ENCODE measurements around the gene ANXA3.

The ANXA3 gene

DNA sequence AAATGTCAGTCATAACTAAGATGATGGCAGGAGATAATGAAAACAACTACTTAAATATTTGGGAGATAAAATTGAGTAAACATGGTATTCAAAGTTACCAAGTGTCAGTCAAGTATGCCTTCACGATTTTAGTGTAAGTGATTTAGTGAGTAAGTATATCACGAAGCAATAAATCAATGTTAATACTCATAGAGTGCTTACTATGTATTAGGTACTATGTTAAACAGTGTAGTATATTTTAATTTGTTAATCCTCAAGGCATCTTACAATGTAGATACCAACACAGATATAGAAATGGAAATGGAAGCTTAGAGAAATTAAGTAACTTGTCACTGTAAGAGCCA is 59.6 kb downstream of the ANXA3 start:
- no peak for DNase-seq (ENCODE audit: low read depth in 2 of 2)

DNA sequence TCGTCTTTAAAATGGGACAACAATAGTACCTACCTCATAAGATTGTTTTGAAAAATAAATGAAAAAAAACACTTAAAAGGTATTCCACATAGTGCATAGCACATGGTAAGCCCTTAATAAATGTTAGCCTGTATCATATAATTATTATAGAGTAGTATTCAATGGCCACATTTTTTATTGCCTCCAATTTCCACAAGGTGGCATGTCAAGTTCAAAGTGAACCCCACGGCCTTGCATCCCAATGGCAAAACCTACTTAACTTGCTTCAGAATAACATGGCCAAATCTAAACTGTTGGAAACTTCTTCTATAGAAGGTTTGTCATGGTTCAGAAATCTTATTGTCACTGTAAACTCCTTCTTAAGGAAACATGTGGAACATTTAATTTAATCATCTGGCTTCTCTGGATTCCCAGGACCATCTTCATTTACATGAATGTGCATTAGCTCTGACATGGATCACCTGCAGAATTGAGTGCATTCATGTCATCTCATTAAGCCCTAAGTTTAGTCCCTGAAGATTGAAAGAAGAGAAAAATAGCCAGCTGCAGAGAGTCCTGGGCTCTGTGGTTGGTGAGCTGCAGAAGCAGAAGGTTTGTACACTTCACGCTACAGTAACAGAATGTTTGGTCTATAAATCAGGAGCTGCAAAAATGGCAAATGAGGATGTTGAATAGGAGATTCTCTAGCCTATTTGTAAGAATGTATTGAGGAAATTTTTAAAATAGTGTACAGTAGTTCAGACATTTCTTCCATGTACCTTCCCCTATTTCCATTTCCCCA is 61.0 kb downstream of the ANXA3 start:
- no peak for DNase-seq (ENCODE audit: low read depth in 2 of 2)

- DNase-seq (ENCODE audit: low read depth in 2 of 2), result no peak
These were observed 62.2 kb downstream of the ANXA3 start for GRCh38 chr4:78613522-78614321.

- no peak for DNase-seq (ENCODE audit: low read depth in 2 of 2)
These were observed 64.5 kb downstream of the ANXA3 start for GRCh38 chr4:78616046-78616498.

DNA sequence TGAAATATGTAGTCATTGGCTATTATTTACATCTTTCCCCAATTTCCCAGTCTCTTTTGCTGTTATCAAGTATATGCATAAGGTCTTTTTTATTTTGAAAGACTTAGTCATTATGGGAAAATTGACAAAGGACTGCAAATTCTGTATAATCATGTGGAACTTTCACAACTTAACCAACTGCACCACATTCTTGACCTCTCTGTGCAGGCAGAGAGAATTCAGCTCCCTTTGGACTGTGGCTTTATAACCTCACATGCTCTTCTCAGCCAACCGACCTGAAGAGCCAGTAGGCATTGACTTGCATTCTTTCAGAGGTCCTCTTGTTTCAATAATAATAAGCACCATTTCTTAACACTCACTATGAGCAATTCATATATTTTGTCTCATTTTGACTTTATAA is 66.9 kb downstream of the ANXA3 start:
- DNase-seq (ENCODE audit: low read depth in 2 of 2), result no peak

- DNase-seq (ENCODE audit: low read depth in 2 of 2), result no peak
These were observed 69.8 kb downstream of the ANXA3 start for GRCh38 chr4:78621395-78621794.

- no peak for DNase-seq (ENCODE audit: low read depth in 2 of 2)
These were observed 70.8 kb downstream of the ANXA3 start for GRCh38 chr4:78622253-78622979.

- DNase-seq (ENCODE audit: low read depth in 2 of 2), result no peak
These were observed 72.5 kb downstream of the ANXA3 start for GRCh38 chr4:78624048-78624447.

- no peak for DNase-seq (ENCODE audit: low read depth in 2 of 2)
These were observed 73.5 kb downstream of the ANXA3 start for GRCh38 chr4:78625073-78625472.

DNA sequence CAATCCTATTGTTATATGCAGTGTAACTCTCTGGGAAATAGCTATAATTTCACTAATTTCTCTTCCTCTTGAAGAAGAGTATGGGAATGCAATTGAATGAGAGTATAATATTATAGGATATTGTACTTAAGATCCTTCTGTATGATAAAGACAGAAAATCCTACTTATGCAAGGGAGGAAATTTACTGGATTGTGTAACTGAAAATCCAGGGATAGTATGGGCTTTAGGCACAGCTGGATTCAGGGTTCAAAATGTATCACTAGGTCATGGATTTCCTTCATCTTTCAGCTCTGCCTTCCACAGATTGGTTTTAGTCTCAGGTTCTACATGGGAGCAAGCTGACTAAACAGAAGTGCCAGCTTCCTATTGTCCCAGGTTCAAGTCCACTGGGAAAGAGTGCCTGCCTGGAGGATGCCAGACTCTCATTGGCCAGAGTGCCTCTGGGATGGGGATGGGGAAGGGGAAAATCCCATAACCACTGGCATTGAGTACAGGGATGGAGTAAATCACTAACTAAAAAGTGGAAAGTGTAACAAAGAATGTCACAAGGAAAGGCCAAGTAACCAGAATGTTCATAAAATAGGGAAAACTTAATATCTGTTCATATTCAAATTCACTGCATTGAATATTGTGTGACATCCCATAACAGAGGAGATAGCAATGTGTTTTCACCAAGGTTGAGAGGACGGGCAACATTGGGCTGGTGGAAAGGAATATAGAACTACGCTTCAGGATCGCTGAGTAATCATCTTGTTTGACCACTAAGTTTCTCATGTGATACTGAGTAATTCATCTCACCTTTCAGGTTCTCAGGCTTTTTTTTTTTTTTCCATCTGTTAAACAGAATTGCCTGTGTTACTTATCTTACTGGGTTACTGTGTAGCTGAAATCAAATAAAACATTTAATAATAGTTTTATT is 75.7 kb downstream of the ANXA3 start:
- no peak for DNase-seq (ENCODE audit: low read depth in 2 of 2)

DNA sequence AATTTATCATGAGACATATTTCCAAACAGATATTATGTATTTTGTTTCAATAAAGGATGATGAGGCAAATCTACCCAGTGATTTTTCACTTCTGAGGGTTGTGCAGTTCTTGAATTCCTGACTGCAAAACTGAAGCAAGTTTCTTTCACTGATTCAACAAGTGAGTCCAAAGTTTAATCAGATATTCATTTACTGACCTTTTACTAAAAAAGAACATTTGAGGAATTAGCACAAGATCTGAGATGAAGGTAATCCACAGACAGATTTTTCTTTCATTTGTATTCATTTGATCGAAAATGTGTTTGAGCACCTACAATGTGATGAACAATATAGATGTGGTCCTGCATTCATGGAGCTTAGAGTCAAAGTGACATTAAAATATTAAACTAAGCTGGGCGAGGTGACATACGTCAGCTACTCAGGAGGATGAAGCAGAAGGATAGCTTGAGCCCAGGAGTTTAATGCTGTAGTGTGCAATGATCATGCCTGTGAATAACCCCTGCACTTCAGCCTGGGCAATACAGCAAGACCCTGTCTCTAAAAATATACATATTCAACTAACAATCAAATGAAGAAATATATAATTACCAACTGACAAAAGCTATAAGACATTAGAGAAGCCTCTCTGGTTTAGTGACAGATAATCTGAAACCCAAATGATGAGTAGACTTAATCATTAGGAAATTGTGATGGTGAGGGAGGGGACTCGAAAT is 76.6 kb downstream of the ANXA3 start:
- DNase-seq (ENCODE audit: low read depth in 2 of 2), result no peak

- no peak for DNase-seq (ENCODE audit: low read depth in 2 of 2)
These were observed 78.5 kb downstream of the ANXA3 start for GRCh38 chr4:78629991-78630541.

GRCh38 chr4:78630615-78631014 is 79.0 kb downstream of the ANXA3 start:
- no peak for DNase-seq (ENCODE audit: low read depth in 2 of 2)

- no peak for DNase-seq (ENCODE audit: low read depth in 2 of 2)
These were observed 82.6 kb downstream of the ANXA3 start for GRCh38 chr4:78634011-78634664.

DNA sequence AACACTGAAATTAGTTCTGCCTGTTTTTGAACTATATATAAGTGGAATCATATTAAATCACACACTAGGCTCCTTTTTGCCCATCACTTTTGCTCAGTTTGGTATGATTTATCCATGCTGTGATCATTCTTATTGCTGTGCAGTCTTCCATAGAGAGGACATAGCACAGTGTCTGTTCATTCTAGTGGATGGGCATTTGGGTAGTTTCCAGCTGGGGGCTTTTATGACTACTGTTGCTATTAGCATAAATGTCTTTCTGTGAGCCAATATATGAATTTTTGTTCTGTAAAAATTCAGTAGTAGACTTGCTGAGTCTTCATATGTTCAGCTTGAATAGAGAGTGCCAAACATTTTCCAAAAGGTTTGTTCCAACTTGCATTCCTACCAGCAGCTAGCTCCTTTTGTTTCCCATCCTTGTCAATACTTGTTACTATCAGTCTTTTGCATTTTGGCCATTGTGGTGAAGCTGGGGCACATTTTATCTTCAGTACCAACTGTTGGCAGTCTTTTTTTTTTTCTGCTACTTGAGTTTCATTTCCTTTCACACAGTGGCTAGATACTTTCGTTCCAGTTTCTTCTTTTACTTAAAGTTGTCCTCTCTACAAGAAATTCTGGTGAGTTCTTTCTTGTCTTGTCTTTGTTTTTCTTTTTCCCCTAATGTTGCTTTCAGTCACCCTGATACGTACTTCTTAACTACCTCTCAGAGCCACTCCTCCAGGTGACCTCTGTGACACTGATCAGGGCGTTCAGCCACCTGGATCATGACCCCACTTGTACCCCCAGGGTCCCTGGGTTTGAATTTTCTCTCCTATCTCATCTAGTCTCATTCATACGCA is 87.0 kb downstream of the ANXA3 start:
- DNase-seq (ENCODE audit: low read depth in 2 of 2), result no peak

- no peak for DNase-seq (ENCODE audit: low read depth in 2 of 2)
These were observed 89.1 kb downstream of the ANXA3 start for GRCh38 chr4:78640714-78641113.

DNA sequence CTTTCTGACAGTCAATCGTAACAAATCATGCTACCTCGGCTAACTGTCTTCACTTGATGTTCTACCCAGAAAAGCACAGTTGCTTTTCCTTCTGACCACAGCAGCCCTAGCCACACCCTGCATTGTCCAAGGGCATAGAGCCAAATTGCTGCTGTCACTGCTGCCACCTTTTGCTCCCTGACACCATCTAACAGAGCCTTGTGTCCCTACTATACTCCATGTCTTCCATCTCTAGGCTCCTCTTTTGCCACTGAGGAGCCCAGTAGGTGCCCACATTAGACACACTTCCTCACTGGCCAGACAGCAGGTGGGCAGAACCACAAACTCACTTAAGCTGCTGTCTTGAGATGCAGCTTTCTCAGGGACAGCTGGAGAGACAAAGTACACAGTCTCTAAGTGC is 91.4 kb downstream of the ANXA3 start:
- DNase-seq (ENCODE audit: low read depth in 2 of 2), result no peak

GRCh38 chr4:78644063-78644691 is 92.6 kb downstream of the ANXA3 start:
- DNase-seq (ENCODE audit: low read depth in 2 of 2), result no peak
